Endodermal cell (in vitro differentiated cells): Measurements from ENCODE around the gene DCHS1. TPM values are rescaled to one million over a fixed set of nuclear protein-coding genes. Genes with fewer than 3 reads are reported as not detected.

Experiments used
- DNase-seq: peaks from one replicate; pipeline ENCODE4 v3.0.0-alpha.2; 2017
- H3K27ac ChIP-seq: 2 replicates; pipeline ENCODE4 v1.5.1; 2013; ENCODE audit warnings: mild to moderate bottlenecking, low read depth, low read length, moderate library complexity
- H3K27me3 ChIP-seq: 2 replicates; pipeline ENCODE4 v1.6.1; 2013; ENCODE audit warnings: mild to moderate bottlenecking, low read length, moderate library complexity; ENCODE audit not compliant: insufficient read depth, control insufficient read depth, poor library complexity, severe bottlenecking
- H3K36me3 ChIP-seq: 2 replicates; pipeline ENCODE4 v1.7.0; 2013; ENCODE audit warnings: mild to moderate bottlenecking, low read length, moderate library complexity; ENCODE audit not compliant: control insufficient read depth, insufficient read depth
- H3K4me1 ChIP-seq: one replicate; pipeline ENCODE4 v1.7.0; 2013; ENCODE audit warnings: low read length; ENCODE audit not compliant: control insufficient read depth, insufficient read depth
- H3K4me3 ChIP-seq: 2 replicates; pipeline ENCODE4 v1.5.1; 2013; ENCODE audit warnings: mild to moderate bottlenecking, low read length, moderate library complexity
- H3K9ac ChIP-seq: 2 replicates; pipeline ENCODE4 v1.6.1; 2013; ENCODE audit warnings: mild to moderate bottlenecking, low read length, moderate library complexity; ENCODE audit not compliant: poor library complexity, severe bottlenecking; ENCODE audit errors: extremely low read depth
- H3K9me3 ChIP-seq: 2 replicates; pipeline ENCODE4 v1.6.1; 2013; ENCODE audit warnings: mild to moderate bottlenecking, low read length, moderate library complexity; ENCODE audit not compliant: control insufficient read depth
- H3K27ac Mint-ChIP-seq: 2 replicates; pipeline ENCODE4 v1.8.0; 2020; ENCODE audit warnings: mixed read lengths
- H3K27me3 Mint-ChIP-seq: 2 replicates; pipeline ENCODE4 v1.8.0; 2021; ENCODE audit warnings: mild to moderate bottlenecking, mixed read lengths; ENCODE audit not compliant: insufficient read depth
- H3K36me3 Mint-ChIP-seq: 2 replicates; pipeline ENCODE4 v1.8.0; 2020; ENCODE audit warnings: low read depth, mixed read lengths
- H3K4me1 Mint-ChIP-seq: 2 replicates; pipeline ENCODE4 v1.8.0; 2020; ENCODE audit warnings: mixed read lengths
- H3K4me3 Mint-ChIP-seq: 2 replicates; pipeline ENCODE4 v1.8.0; 2020; ENCODE audit warnings: mild to moderate bottlenecking, moderate library complexity, mixed read lengths
- H3K9me3 Mint-ChIP-seq: 2 replicates; pipeline ENCODE4 v1.8.0; 2020; ENCODE audit warnings: mild to moderate bottlenecking, mixed read lengths
- WGBS, 2 experiments: methylation state at CpG; one replicate each; pipeline versions ENCODE4 v1.1.5 to v1.1.7; 2013; ENCODE audit warnings: missing lambda C conversion rate in 2 of 2, mixed read lengths in 1 of 2; ENCODE audit not compliant: insufficient coverage in 1 of 2, insufficient read length in 1 of 2; 5-methylcytosine and 5-hydroxymethylcytosine counted together
- total RNA-seq, 2 donors: library from RNA; stranded (reverse); fragmentation: NEBNext Ultra II Directional in 1 of 2; extraction: Animal tissue kit (Norgen Biotek cat#: 25700) in 1 of 2; gene quantifications; 2 replicates in 1 of 2; 3 replicates in 1 of 2; pipeline ENCODE4 v1.2.1, GENCODE V29; 2021
- TF ChIP-seq, protein P1 (sequence below): fragments of 200-600 bp; sonication (generic); conservative IDR thresholded peaks from 2 replicates; pipeline ENCODE4 v1.5.0; 2021; ENCODE audit warnings: antibody characterized with exemption, mild to moderate bottlenecking

The DCHS1 gene
- total RNA-seq, 2 donors from 2014 or later: 13.7 to 14.3 TPM

GRCh38 chr11:6633422-6634408 is 21.9 kb downstream of the DCHS1 start:
- Histone ChIP-seq H3K9me3 (no peaks in the 10 kb centered on the region), H3K27me3 (peaks cover 29% of the 10 kb centered on the region), H3K4me1 (no peaks in the 10 kb centered on the region), H3K4me3 (no peak overlapping the region), H3K9ac (no peak overlapping the region), H3K36me3 (peaks cover 47% of the 10 kb centered on the region), H3K27ac (no peak overlapping the region)
- Mint-ChIP-seq H3K27ac (no peak overlapping the region), H3K9me3 (no peaks in the 10 kb centered on the region), H3K4me3 (no peak overlapping the region), H3K36me3 (peaks cover 23% of the 10 kb centered on the region), H3K4me1 (peaks cover 2% of the 10 kb centered on the region), H3K27me3 (peaks cover 34% of the 10 kb centered on the region)
- no peak for DNase-seq
- 95 to 97% methylated on average over 12 to 16 of the region's 16 CpGs for WGBS, 2 experiments
- TF ChIP-seq, protein P1, sequence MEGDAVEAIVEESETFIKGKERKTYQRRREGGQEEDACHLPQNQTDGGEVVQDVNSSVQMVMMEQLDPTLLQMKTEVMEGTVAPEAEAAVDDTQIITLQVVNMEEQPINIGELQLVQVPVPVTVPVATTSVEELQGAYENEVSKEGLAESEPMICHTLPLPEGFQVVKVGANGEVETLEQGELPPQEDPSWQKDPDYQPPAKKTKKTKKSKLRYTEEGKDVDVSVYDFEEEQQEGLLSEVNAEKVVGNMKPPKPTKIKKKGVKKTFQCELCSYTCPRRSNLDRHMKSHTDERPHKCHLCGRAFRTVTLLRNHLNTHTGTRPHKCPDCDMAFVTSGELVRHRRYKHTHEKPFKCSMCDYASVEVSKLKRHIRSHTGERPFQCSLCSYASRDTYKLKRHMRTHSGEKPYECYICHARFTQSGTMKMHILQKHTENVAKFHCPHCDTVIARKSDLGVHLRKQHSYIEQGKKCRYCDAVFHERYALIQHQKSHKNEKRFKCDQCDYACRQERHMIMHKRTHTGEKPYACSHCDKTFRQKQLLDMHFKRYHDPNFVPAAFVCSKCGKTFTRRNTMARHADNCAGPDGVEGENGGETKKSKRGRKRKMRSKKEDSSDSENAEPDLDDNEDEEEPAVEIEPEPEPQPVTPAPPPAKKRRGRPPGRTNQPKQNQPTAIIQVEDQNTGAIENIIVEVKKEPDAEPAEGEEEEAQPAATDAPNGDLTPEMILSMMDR: no peak

- Histone ChIP-seq H3K4me3 (no peak overlapping the region), H3K4me1 (no peaks in the 10 kb centered on the region), H3K27ac (no peak overlapping the region), H3K9me3 (no peaks in the 10 kb centered on the region), H3K9ac (no peak overlapping the region), H3K27me3 (peaks cover 29% of the 10 kb centered on the region), H3K36me3 (peaks cover 53% of the 10 kb centered on the region)
- peaks cover 41% of the 10 kb centered on the region for H3K27me3 Mint-ChIP-seq
- H3K27ac Mint-ChIP-seq: no peak overlapping the region
- no peaks in the 10 kb centered on the region for H3K9me3 Mint-ChIP-seq
- H3K36me3 Mint-ChIP-seq: peaks cover 23% of the 10 kb centered on the region
- 92 to 95% methylated on average over 17 to 29 of the region's 29 CpGs for WGBS, 2 experiments
- no peak overlapping the region for H3K4me3 Mint-ChIP-seq
- peaks cover 2% of the 10 kb centered on the region for H3K4me1 Mint-ChIP-seq
- TF ChIP-seq, protein P1: no peak
- DNase-seq: no peak
Measured at GRCh38 chr11:6632116-6633073, 23.2 kb downstream of the DCHS1 start.

DNA sequence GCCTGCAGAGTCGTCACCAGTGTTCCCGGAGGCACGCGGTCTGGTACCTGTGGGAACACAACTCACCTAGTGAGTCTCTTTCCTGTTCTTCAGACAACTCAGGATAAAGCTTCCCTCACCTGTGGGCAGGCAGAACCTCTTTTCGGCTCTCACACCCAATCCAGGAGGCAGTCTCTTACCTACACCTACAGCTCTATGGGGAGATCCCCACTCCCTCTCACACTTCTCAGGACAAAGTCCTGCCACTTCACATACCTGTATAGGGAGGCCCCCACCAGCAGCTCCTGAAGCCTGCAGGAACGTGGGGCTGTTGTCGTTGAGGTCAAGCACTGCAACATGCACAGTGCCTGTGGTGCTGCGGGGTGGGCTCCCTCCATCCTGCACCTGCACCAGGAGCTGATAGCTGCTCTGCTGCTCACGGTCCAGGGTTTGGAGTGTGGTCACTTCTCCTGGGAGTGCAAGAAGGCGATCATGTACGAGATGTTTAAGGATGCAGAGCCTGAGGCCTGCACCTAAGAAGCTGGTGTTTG is 24.2 kb downstream of the DCHS1 start:
- WGBS, 2 experiments: 91% methylated on average over 9 to 11 of the region's 11 CpGs
- Histone ChIP-seq H3K27ac (no peak overlapping the region), H3K4me3 (no peak overlapping the region), H3K9me3 (no peaks in the 10 kb centered on the region), H3K36me3 (peaks cover 62% of the 10 kb centered on the region), H3K9ac (no peak overlapping the region), H3K27me3 (peaks cover 29% of the 10 kb centered on the region), H3K4me1 (no peaks in the 10 kb centered on the region)
- no peak for DNase-seq
- Mint-ChIP-seq H3K4me1 (peaks cover 2% of the 10 kb centered on the region), H3K27ac (no peak overlapping the region), H3K36me3 (peaks cover 28% of the 10 kb centered on the region), H3K27me3 (peaks cover 41% of the 10 kb centered on the region), H3K4me3 (no peak overlapping the region), H3K9me3 (no peaks in the 10 kb centered on the region)
- TF ChIP-seq, protein P1: no peak
